GM23248 (cell line): ENCODE data around the gene HMGCL. TPM values are rescaled to one million over a fixed set of nuclear protein-coding genes. Genes with fewer than 3 reads are reported as not detected.

Experiments
- DNase-seq: peaks from one replicate; pipeline ENCODE4 v3.0.0-alpha.2; 2015
- H2AFZ ChIP-seq: fragments of 200-600 bp; sonication (generic); 2 replicates; pipeline ENCODE4 v1.6.1; 2016; ENCODE audit warnings: antibody characterized with exemption
- H3F3A ChIP-seq: fragments of 200-600 bp; sonication (generic); 2 replicates; pipeline ENCODE4 v1.6.1; 2016; ENCODE audit warnings: mild to moderate bottlenecking, antibody characterized with exemption, mixed run types; ENCODE audit not compliant: insufficient read depth
- H3K27ac ChIP-seq: fragments of 200-600 bp; sonication (generic); 2 replicates; pipeline ENCODE4 v1.5.1; 2016; ENCODE audit warnings: mild to moderate bottlenecking
- H3K27me3 ChIP-seq: fragments of 200-600 bp; sonication (generic); replicated peaks from 2 replicates; pipeline ENCODE4 v1.6.1; 2016; ENCODE audit warnings: mild to moderate bottlenecking; ENCODE audit not compliant: insufficient read depth
- H3K36me3 ChIP-seq: fragments of 200-600 bp; sonication (generic); 2 replicates; pipeline ENCODE4 v1.6.1; 2016; ENCODE audit warnings: low read depth, mild to moderate bottlenecking
- H3K4me1 ChIP-seq: fragments of 200-600 bp; sonication (generic); 2 replicates; pipeline ENCODE4 v1.6.1; 2016; ENCODE audit warnings: mild to moderate bottlenecking; ENCODE audit not compliant: insufficient read depth
- H3K4me2 ChIP-seq: fragments of 200-600 bp; sonication (generic); one replicate; pipeline ENCODE4 v1.6.1; 2016; ENCODE audit warnings: mild to moderate bottlenecking; ENCODE audit not compliant: unreplicated experiment
- H3K4me3 ChIP-seq: fragments of 200-600 bp; sonication (generic); 2 replicates; pipeline ENCODE4 v1.5.1; 2016; ENCODE audit warnings: mild to moderate bottlenecking
- H3K79me2 ChIP-seq: fragments of 200-600 bp; sonication (generic); 2 replicates; pipeline ENCODE4 v1.6.1; 2016; ENCODE audit warnings: mild to moderate bottlenecking; ENCODE audit not compliant: insufficient read depth
- H3K9ac ChIP-seq: fragments of 200-600 bp; sonication (generic); 2 replicates; pipeline ENCODE4 v1.6.1; 2016; ENCODE audit warnings: mild to moderate bottlenecking
- H3K9me2 ChIP-seq: fragments of 200-600 bp; sonication (generic); 2 replicates; pipeline ENCODE4 v1.6.1; 2016; ENCODE audit warnings: mixed run types, mild to moderate bottlenecking, moderate library complexity; ENCODE audit not compliant: insufficient read depth
- H3K9me3 ChIP-seq: fragments of 200-600 bp; sonication (generic); one replicate; pipeline ENCODE4 v1.6.1; 2017; ENCODE audit warnings: low read depth
- H4K20me1 ChIP-seq: fragments of 200-600 bp; sonication (generic); 2 replicates; pipeline ENCODE4 v1.6.0; 2016; ENCODE audit not compliant: insufficient read depth
- EZH2 ChIP-seq: fragments of 200-600 bp; sonication (generic); IDR thresholded peaks from 2 replicates; pipeline ENCODE4 v1.6.1; 2018; ENCODE audit warnings: antibody characterized with exemption, mild to moderate bottlenecking; ENCODE audit not compliant: insufficient read depth, poor library complexity, severe bottlenecking
- EZH2phosphoT487 ChIP-seq: fragments of 200-600 bp; sonication (generic); IDR thresholded peaks from 2 replicates; pipeline ENCODE4 v1.6.1; 2018; ENCODE audit warnings: antibody characterized with exemption, moderate library complexity, mild to moderate bottlenecking, low read depth; ENCODE audit not compliant: insufficient read depth
- WGBS, 2 experiments: methylation state at CpG; one replicate each; pipeline ENCODE4 v1.1.6; 2015 to 2017; ENCODE audit warnings: low lambda C conversion rate in 2 of 2, low coverage in 1 of 2; ENCODE audit errors: missing lambda C conversion rate in 2 of 2; 5-methylcytosine and 5-hydroxymethylcytosine counted together
- in situ Hi-C: fragments of 300-500 bp; cut with MboI; formaldehyde crosslinking; loops from 2 replicates; pipeline ENCODE4 v1.15.0; 2020
- polyA plus RNA-seq: library from polyadenylated mRNA; unstranded; fragments of >200 nt; fragmentation: Nextera tagmentation; extraction: Ambion mirVana; gene quantifications from 2 replicates; pipeline ENCODE4 v1.2.1, GENCODE V29; 2016
- total RNA-seq: library from RNA; depleted of rRNA; stranded (reverse); fragments of >200 nt; shearing (Covaris generic); gene quantifications from 2 replicates; pipeline ENCODE4 v1.2.3, GENCODE V29; 2014

HMGCL gene
- total and polyA plus RNA-seq, 2 experiments from 2014 or later = 49.3 to 50.8 TPM

- TF ChIP-seq EZH2 = no peak
- TF ChIP-seq EZH2phosphoT487 = no peak
- H4K20me1 ChIP-seq = no peaks in the 10 kb centered on the region
- no peaks in the 10 kb centered on the region for H3K9me2 ChIP-seq
- peak; percentile 95 for DNase-seq
- WGBS, 2 experiments = 1 to 2% methylated on average over 48 to 81 of the region's 91 CpGs
- peak within 1 kb of the TSS; percentile 80 for H3K4me3 ChIP-seq
- H3F3A ChIP-seq = peaks cover 17% of the 10 kb centered on the region
- no peaks in the 10 kb centered on the region for H3K36me3 ChIP-seq
- H3K27ac ChIP-seq = peak within 1 kb of the TSS; percentile 86
- H3K4me2 ChIP-seq = peak within 1 kb of the TSS; percentile 96
- in situ Hi-C loops = no loop called here
- H3K9me3 ChIP-seq = no peaks in the 10 kb centered on the region
- peaks cover 22% of the 10 kb centered on the region for H3K4me1 ChIP-seq
- peaks cover 65% of the 10 kb centered on the region for H3K79me2 ChIP-seq
- H3K27me3 ChIP-seq = no peaks in the 10 kb centered on the region
- peak within 1 kb of the TSS; percentile 89 for H3K9ac ChIP-seq
- peak within 1 kb of the TSS; percentile 88 for H2AFZ ChIP-seq
These were observed 47.0 kb downstream of the HMGCL start, which contains the start of gene PITHD1 for GRCh38 chr1:23777979-23778814. Gene PITHD1 (plus strand): TSS chr1:23778418. CDS start chr1:23778516, 98 bp downstream.

- no peaks in the 10 kb centered on the region for H3K27me3 ChIP-seq
- H3K4me2 ChIP-seq = no peak overlapping the region
- peaks cover 55% of the 10 kb centered on the region for H3K79me2 ChIP-seq
- TF ChIP-seq EZH2phosphoT487 = no peak
- no peak for TF ChIP-seq EZH2
- H3F3A ChIP-seq = peaks cover 22% of the 10 kb centered on the region
- no peak for DNase-seq
- H4K20me1 ChIP-seq = no peaks in the 10 kb centered on the region
- H3K36me3 ChIP-seq = no peaks in the 10 kb centered on the region
- no peak overlapping the region for H3K9ac ChIP-seq
- in situ Hi-C loops = no loop called here
- no peaks in the 10 kb centered on the region for H3K9me2 ChIP-seq
- peaks cover 22% of the 10 kb centered on the region for H3K4me1 ChIP-seq
- no peak overlapping the region for H3K27ac ChIP-seq
- WGBS, 2 experiments = 74 to 75% methylated on average over 2 of the region's 2 CpGs
- no peaks in the 10 kb centered on the region for H3K9me3 ChIP-seq
- H2AFZ ChIP-seq = no peak overlapping the region
- H3K4me3 ChIP-seq = no peak overlapping the region
These were observed 49.0 kb downstream of the HMGCL start for GRCh38 chr1:23776217-23776616.

- no peak overlapping the region for H3K27ac ChIP-seq
- H3K4me1 ChIP-seq = peaks cover 11% of the 10 kb centered on the region
- no peak overlapping the region for H3K9ac ChIP-seq
- 81 to 88% methylated on average over 6 of the region's 6 CpGs for WGBS, 2 experiments
- no peak overlapping the region for H3K4me3 ChIP-seq
- no peaks in the 10 kb centered on the region for H4K20me1 ChIP-seq
- no peaks in the 10 kb centered on the region for H3K9me2 ChIP-seq
- no peak for TF ChIP-seq EZH2
- TF ChIP-seq EZH2phosphoT487 = no peak
- peaks cover 42% of the 10 kb centered on the region for H3K79me2 ChIP-seq
- in situ Hi-C loops = no loop called here
- H3K4me2 ChIP-seq = no peak overlapping the region
- DNase-seq = no peak
- H3K9me3 ChIP-seq = no peaks in the 10 kb centered on the region
- H3K36me3 ChIP-seq = no peaks in the 10 kb centered on the region
- no peak overlapping the region for H2AFZ ChIP-seq
- peaks cover 12% of the 10 kb centered on the region for H3F3A ChIP-seq
- H3K27me3 ChIP-seq = no peaks in the 10 kb centered on the region
These were observed 50.9 kb downstream of the HMGCL start for GRCh38 chr1:23774174-23774880.

- 83 to 86% methylated on average over 10 of the region's 10 CpGs for WGBS, 2 experiments
- Histone ChIP-seq H3K27ac (no peak overlapping the region), H3K4me3 (no peak overlapping the region), H3K4me2 (no peak overlapping the region), H3F3A (peaks cover 6% of the 10 kb centered on the region; the same call in 1 of the 2 replicates), H3K9me2 (no peaks in the 10 kb centered on the region), H3K4me1 (peaks cover 6% of the 10 kb centered on the region), H3K9ac (no peak overlapping the region), H2AFZ (no peak overlapping the region), H3K9me3 (no peaks in the 10 kb centered on the region), H4K20me1 (no peaks in the 10 kb centered on the region), H3K36me3 (no peaks in the 10 kb centered on the region), H3K27me3 (no peaks in the 10 kb centered on the region), H3K79me2 (peaks cover 31% of the 10 kb centered on the region)
- in situ Hi-C loops = no loop called here
- no peak for DNase-seq
- TF ChIP-seq EZH2phosphoT487 (no peak), EZH2 (no peak)
These were observed 52.4 kb downstream of the HMGCL start for GRCh38 chr1:23772854-23773242.
